OCI-LY7 (cell line): ENCODE measurements around the gene TAAR1.
"Not testable (repeated sequence)": the region's sequence is repeated elsewhere in the genome, so short reads cannot be mapped to it uniquely, and the experiment has no call there.

Experiments used
- EZH2phosphoT487 ChIP-seq: fragments of 200-600 bp; sonication (generic); IDR thresholded peaks from 2 replicates; pipeline ENCODE4 v1.6.1; 2018; ENCODE audit warnings: low read depth, borderline replicate concordance, mild to moderate bottlenecking, mixed run types, antibody characterized with exemption, low read length, moderate library complexity, mixed read lengths
- TF ChIP-seq, protein P1 (sequence below): fragments of 200-600 bp; sonication (generic); conservative IDR thresholded peaks from 2 replicates; pipeline ENCODE4 v1.5.1; 2014; ENCODE audit warnings: mild to moderate bottlenecking, antibody characterized with exemption, low read length, moderate library complexity, mixed read lengths

GRCh38 chr6:132637135-132637534 lies 21.8 kb downstream of the TAAR1 start:
- TF ChIP-seq, protein P1, sequence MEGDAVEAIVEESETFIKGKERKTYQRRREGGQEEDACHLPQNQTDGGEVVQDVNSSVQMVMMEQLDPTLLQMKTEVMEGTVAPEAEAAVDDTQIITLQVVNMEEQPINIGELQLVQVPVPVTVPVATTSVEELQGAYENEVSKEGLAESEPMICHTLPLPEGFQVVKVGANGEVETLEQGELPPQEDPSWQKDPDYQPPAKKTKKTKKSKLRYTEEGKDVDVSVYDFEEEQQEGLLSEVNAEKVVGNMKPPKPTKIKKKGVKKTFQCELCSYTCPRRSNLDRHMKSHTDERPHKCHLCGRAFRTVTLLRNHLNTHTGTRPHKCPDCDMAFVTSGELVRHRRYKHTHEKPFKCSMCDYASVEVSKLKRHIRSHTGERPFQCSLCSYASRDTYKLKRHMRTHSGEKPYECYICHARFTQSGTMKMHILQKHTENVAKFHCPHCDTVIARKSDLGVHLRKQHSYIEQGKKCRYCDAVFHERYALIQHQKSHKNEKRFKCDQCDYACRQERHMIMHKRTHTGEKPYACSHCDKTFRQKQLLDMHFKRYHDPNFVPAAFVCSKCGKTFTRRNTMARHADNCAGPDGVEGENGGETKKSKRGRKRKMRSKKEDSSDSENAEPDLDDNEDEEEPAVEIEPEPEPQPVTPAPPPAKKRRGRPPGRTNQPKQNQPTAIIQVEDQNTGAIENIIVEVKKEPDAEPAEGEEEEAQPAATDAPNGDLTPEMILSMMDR: not testable (repeated sequence)
- not testable (repeated sequence) for TF ChIP-seq EZH2phosphoT487
